ENCODE data around the gene BAZ2B.
"Not testable (repeated sequence)": the region's sequence is repeated elsewhere in the genome, so short reads cannot be mapped to it uniquely, and the experiment has no call there.

The BAZ2B gene

DNA sequence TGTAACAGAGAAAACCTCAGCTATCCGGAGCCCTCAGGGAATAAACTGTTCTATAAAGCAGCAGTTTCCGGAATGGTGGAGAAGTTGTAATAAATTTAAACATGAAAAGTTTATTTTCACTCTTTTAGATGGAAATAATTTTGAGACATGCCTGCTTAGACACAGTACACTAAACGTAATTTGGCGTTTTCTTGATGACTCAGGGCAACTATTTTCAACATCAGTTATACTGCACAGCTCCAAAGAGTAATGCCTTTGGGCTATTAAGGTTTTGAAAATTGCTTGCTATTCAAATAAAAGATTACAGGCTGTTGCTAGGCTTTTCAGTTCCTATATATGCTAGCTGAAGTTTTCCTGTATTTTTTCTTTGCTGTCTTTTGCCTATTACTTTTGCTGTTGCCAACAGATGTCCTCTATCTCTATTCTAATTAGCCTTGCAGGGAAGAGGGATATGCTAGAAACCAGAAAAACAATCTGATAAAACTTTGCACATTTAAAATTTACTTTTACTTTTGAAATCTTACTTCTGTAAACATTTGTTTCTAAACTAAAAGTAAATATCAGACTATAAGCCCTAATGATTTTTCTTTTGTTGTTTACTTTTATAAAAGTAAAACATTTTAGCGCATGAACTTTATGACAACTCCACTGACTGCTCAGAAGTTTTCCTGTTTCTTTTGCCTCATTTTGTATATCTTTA lies 216.5 kb downstream of the BAZ2B start:
- DNase-seq, result no peak

DNA sequence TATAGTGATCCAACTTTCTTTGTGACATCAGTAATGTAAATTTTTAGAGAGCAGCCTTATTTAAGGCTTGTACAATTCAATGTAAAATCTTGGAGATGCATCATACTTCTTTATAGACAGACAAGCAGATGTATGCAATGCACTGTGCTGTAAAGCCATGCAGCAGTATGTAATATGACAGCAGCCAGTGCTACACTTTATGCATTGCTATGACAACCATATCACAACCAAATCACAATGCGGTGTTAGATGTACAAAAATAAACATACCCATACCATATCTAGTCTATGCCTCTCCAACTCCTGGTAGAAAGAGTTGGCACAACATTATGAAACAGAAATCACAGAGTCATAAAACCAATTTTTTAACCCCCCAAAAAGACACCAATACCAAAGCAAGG lies 219.5 kb downstream of the BAZ2B start:
- no peak for DNase-seq

DNA sequence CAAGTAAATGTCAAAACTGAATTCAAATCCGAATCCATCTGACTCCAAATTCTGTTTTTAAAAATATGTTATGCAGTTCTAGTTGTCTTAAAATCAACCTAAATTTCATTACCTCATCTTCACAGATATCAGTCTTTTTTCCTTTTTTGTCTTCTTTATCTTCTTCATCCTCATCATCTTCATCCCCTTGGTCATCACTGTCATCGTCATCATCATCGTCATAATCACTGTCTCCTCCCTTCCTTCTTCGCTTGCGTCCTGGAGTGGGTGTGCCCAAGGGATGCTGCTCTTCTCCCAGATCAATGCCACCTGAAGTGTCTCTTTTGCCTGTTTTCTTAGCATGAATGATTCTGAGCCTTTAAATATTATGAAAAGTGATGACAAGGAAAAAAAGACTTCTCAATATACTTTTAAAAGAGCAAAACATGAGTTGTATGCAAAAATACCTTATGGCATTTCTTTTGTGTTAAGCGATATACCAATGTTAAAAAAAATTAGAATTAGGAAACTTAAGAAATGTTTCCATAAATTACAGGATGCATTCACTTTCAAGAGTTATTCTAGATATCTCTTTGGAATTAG lies 233.8 kb downstream of the BAZ2B start:
- no peak for DNase-seq

DNA sequence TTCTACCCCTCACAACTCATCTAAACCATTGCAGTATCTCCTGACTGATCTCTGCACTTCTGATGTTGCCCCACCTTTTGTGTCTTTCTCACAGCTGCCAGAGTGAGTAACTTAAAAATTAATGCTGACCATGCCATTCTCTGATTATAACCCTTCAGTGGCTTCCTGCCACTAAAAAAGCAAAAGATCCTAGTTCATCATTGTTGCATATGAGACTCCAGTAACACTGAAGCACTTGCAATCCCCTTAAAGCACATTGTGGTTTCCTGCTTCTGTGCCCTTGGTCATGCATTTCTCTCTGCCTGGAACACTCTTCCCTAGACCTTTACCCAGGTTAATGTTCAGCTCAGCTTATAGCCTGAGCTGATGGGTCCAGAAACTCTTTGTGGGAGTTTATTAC lies 234.8 kb downstream of the BAZ2B start:
- DNase-seq, result no peak

DNA sequence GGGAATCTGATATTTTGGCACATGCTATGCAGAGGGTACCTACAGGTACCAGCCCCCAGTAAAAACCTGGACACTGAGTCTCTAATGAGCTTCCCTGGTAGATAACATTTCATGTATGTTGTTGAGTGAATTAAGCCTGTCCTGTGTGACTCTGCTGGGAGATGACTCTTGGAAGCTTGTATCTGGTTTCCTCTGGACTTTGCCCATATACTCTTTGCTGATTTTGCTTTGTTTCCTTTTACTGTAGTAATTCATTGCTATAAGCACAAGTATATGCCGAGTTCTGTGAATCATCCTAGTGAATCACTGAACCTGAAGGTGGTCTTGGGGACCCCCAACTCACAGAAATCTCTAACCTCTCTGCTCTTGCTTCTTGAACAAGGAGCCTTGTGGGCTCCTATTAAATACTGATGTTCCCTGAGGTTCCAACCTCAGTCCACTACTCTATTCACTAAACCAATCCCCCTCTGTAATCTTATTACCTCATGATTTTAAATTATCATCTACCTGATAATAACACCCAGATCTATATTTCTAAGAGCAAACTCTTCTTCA lies 235.6 kb downstream of the BAZ2B start:
- DNase-seq, result no peak

DNA sequence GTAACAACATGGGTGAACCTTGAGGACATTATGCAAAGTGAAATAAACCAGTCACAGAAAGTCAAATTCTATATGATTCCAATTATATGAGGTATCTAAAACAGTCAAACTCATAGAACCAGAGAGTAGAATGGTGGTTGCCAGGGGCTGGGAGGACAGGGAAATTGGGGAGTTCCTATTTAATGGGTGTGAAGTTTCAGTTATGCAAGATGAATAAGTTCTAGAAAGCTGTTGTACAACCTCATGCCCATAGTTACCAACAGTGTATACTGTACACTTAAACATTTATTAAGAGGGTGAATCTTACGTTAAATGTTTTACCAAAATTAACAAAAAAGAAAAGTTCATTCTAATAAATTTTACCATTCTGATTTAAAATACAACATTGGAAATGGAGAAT lies 237.2 kb downstream of the BAZ2B start:
- DNase-seq, result no peak

DNA sequence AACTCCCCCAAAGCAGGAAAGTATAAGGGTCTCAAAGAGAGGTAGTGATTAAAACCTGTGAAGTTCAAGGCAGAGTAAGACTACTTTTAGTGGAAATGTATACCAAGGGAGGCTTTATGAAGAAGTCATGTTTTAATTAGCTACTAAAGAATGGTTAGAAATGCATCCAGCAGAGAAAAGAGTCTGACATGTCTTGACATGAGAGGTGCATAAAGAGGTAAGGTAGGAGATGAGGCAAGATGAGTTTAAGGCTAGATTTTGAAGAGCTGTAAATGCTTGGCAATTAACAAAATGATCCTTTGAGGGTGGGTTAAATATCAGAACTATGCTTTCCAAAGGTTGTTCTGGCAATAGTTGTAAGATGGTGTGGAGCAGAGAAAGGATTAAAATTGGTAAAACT lies 241.1 kb downstream of the BAZ2B start:
- no peak for DNase-seq

DNA sequence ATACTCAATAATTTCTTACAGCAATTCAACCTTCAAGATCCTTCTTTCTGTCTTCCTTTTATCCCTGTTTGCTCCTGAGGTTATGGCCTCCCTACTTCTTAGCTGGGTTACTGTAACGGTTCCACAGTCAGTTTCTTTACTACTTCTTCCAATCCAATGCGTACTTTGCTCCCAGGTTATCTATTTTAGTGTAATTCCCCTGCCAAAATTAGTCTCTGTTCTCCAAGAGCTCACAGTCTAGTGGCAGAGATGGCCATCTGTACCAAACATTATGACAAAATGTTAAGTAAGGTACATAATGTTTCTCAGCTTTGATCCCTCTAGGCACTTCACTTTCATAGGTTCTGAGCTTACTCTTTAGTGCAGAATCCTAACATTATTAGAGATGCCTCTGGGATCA lies 244.8 kb downstream of the BAZ2B start:
- DNase-seq, result no peak

DNA sequence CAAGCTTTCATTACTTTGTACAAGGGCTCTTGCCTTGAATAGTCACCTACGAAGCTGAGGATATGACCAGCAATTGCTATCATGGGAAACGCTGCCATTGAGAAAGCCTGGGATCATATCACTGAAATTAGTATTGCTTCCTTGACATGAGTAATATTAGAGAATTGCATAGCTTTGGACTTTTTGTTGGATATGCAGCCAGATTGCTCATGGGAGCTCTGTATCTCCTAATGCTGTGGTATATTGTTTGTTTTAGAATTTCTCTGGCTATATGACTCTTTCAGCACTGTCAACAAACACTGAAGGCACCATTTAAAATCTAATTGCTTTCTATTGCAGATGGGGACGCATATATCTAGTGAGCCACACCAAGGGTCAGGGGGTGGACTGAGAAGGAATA lies 249.8 kb downstream of the BAZ2B start:
- DNase-seq, result no peak

DNA sequence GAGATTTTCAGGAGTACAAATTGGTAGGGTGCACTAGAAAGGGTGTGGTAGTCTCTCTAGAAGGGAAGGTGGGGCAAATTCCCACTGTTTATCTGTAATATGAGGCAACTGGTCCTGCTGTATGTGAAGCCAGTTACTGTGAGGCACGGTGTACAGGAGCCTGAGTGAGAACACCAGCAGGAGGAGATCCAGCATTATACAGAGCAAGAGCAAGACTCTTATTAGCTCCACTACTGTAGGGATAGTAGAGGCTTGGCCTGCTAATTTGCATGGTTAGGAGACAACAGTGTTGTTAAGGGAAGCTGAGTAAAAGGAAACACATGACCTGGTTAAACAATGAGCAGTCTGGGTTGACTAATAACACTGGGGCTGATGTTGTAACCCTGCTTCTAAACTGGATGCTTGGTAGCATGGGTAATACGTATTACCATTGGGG lies 253.5 kb downstream of the BAZ2B start:
- no peak for DNase-seq

DNA sequence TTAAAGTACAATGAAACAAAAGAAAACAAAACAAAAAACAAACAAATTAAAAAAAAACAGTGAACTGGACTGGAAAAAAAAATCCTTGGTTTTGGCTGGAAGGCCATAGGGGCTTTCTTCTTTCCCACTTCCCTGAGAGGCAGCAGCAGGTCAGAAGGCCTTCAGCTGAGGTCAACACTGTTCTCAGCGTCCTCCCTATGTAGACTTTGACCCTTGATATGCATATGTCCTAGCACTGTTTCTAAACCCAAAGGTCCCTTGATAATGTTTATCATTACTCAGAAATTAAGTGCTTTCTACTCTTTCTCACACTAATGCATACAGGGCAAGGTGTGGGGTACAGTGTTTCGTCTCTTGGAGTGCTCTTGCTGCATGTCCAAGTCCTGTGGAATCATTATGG lies 254.3 kb downstream of the BAZ2B start:
- no peak for DNase-seq

DNA sequence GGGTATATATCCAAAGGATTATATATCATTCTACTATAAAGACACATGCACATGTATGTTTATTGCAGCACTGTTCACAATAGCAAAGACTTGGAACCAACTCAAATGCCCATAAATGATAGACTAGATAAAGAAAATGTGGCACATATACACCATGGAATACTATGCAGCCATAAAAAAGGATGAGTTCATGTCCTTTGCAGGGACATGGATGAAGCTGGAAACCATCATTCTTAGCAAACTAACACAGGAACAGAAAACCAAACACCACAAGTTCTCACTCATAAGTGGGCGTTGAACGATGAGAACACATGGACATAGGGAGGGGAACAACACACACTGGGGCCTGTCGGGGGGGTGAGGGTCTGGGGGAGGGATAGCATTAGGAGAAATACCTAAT lies 254.7 kb downstream of the BAZ2B start:
- DNase-seq, result not testable (repeated sequence)

DNA sequence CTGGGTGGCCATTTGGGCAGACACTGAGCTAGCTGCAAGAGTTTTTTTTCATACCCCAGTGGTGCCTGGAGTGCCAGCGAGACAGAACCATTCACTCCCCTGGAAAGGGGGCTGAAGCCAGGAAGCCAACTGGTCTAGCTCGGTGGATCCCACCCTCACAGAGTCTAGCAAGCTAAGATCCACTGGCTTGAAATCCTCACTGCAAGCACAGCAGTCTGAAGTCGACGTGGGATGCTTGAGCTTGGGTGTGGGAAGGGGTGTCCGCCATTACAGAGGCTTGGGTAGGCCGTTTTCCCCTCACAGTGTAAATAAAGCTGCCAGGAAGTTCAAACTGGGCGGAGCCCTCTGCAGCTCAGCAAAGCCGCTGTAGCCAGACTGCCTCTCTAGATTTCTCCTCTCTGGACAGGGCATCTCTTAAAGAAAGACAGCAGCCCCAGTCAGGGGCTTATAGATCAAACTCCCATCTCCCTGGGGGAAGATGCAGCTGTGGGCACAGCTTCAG lies 260.2 kb downstream of the BAZ2B start:
- no peak for DNase-seq

DNA sequence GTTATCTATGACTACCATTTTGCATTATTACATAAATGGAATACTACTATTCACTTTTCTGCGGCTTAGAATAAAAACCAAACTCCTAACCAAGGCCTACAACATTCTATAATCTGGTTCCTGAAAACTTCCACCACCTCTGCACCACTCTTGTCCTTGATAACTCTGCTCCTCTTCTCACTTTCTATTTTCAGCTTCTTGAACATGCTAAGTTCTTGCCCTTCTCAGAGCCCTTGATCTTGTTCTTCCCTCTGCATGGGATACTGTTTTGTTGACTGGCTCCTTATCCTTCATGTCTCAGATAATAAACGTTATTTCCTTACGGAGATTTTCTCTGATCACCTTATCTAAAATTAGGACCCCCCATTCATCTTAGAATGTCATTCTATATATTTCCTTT lies 264.4 kb downstream of the BAZ2B start:
- DNase-seq, result no peak

DNA sequence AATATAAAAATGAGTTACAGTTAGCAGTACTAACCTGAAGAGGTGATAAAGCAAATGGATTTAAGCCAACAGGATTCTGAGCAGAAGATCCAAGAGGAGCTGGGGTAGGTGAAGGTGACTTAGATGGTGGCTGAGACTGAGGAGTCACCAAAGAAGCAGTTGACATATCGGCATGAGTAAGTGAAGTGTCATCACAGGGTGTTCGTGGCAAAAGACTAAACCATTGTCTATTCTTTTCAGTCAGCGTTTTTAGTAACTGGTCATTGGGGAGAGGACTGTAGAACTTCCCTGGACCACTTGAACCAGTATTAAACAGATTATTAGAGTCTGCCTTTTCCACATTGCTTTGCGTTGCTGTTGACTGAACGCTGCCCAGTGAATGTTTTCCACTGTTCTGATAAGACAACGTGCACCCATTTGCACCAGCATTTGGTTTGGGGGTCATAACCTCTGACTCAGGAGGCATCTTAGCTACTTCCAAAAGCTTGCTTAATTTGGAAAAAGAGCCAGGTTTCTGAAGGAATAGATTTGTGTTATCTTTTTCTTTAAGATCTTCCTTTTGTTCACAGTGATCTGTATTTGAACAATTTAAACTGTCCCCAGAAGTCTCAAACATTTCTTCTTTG lies 266.6 kb downstream of the BAZ2B start:
- DNase-seq, result no peak

DNA sequence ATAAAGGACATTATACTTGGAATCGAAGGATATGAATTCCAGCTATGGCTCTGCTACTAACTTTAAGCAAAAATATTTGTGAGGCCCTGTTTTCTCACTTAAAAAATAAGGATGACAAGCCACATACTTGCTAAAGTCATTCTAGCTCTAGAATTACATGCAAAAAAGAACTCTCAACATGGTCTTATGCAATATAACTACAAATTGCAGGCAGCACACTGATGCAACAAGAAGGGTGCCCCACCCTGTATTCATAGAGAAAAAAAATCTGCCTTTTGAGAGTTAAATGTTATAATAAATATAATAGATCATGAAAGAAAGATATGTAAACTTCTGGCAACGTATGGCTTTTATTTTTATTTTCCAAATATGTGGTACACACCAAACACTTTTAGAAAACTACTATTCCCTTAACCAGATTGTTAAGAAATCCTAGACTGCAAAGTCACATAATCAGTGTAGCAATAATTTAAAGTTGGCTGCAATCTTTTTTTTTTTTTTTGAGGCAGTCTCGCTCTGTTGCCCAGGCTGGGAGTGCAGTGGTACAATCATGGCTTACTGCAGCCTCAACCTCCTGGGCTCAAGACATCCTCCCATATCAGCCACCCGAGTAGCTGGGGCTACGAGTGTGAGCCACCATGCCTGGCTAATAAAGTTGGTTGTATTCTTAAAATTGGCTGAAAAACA lies 289.6 kb downstream of the BAZ2B start:
- DNase-seq, result no peak

DNA sequence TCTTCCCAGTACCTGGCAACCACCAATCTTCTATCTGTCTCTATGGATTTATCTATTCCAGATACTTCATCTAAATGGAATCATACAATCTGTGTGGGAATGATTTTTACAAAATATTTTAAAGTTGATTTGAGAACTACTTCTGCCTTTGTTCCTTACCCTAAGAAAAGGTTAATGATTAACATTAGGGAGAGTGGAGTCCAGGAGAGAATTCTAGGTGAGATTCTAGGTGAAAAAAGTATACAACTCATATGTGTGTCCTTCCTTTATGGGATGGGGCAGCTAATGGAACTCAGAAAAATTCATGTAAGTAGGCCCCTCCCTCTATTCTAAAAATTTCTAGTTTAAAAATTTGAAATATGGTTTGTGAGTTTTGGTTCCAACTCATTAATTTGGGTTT lies 293.9 kb downstream of the BAZ2B start:
- DNase-seq, result no peak

DNA sequence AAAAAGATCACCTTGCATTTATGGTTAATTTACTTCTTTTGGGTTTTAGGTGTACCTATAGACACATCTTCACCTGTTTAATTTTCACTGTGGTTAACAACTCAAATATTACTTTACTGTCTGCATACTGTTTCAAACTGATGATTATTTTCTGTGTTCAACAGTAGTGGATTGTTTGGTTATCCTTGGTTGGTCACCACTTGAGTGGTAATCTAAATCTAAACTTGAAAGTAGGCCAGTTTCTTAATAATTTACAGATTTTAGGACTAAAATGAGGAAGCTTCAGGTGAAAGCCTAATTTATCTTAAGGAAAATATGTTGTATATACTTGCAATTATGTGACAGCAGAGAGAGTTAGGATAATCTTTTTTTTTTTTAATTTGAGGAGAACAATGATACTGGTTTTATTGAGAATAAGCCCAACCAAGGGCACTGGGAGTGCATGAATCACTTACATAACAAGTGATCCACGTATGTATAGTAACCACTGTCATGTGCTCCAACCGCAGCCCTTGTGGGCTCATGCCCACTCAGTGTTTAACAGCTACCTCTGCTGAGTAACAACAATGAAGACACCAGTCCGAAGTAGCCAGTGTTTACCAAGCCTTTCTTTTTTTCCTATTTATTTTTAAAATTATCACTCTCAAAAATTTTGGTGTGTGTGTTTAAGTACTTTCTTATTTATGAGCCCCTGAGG lies 298.8 kb downstream of the BAZ2B start:
- DNase-seq, result no peak

DNA sequence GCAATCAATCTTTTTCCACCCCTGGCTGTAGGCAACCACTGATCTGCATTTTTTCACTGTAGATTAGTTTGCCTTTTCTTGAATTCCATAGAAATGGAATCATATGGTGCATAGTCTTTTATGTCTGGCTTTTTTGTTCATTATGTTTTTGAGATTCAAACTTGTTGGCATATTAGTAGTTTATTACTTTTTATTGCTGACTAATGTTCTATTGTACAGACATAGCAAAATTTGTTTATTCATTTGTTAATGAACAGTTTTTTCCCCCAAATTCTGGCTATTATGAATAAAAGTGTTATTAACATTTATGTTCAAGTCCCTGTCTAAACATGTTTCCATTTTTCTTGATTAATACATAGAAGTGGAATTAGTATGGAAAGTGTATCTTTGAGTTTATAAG lies 308.4 kb downstream of the BAZ2B start:
- no peak for DNase-seq

DNA sequence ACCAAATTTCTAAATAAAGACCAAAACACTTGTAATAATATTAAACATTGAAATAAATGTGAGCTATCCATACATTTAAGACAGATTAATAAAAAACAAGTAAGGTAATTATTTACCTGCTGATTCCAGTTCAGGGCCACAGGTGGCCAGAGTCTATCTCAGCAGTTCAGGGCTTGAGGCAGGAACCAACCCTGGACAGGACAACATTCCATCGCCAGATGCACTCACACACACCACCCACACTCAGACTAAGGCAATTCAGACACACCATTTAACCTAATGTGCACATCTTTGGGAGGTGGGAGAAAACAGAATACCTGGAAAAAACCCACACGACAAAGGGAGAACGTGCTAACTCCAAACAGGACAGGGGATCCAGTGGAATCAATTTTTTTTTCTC lies 315.8 kb downstream of the BAZ2B start:
- no peak for DNase-seq

DNA sequence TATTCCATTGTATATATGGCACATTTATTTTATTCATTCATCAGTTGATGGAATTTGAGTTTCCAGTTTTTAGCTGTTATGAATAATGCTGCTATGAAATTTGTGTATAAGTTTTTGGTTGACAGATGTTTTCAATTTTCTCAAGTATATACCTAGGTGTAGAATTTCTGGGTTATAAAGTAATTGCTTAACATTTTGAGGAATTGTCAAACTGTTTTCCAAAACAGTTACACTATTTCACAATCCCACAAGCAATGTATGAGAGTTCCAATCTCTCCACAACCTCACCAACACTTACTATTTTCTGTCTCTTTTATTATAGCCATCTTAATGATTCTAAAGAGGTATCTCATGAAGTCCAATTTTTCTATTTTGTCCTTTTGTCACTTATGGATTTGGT lies 317.4 kb downstream of the BAZ2B start:
- DNase-seq, result no peak

DNA sequence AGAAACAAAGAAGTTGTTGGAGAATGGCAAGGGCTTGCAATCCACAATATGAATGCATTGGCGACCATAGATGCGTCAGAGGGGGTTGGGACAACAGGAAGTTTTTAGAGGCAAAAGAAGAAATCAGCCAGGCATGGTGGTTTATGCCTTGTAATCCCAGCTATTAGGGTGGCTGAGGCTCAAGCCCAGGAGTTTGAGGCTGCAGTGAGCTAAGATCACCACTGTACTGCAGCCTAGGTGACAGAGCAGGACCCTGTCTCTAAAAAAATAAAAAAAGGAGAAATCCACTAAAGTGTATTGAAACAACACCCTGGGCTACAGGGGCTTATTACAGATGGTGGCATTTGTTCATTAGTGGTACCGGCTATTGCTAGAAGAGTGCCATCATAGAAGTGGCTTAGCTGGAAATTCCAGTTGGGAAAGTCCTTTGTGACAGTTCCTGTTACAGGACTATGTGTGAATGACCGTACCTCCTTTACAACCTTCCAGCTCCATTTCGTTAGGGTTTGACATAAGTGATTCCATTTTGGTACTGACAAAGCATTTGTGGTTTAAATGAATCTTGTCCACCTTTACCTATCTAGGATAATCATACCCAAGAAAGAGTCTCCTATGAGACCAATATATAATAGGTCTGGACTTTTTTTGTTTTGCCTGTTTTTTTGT lies 319.2 kb downstream of the BAZ2B start:
- DNase-seq, result no peak
